K562 (cell line): Measurements from ENCODE around the gene OCEL1. TPM values are rescaled to one million over a fixed set of nuclear protein-coding genes. Genes with fewer than 3 reads are reported as not detected.

Experiments
- DDX20 ChIP-seq: fragments of 450-650 bp; IDR thresholded peaks from 2 replicates; pipeline ENCODE4 v1.6.1; 2016; ENCODE audit warnings: missing genetic modification characterization, low read depth, mild to moderate bottlenecking, missing compliant biosample characterization, moderate library complexity
- HNRNPUL1 ChIP-seq: fragments of 200-400 bp; formaldehyde crosslinking; IDR thresholded peaks from 2 replicates; pipeline ENCODE4 v1.6.1; 2017; ENCODE audit warnings: low read length
- MGA ChIP-seq: fragments of 450-650 bp; IDR thresholded peaks from 2 replicates; pipeline ENCODE4 v1.6.1; 2016; ENCODE audit warnings: mild to moderate bottlenecking, moderate library complexity
- STAG1 ChIP-seq: sonication (generic); formaldehyde crosslinking; IDR thresholded peaks from 2 replicates; pipeline ENCODE4 v1.5.0; 2020; ENCODE audit warnings: missing genetic modification reagents, borderline replicate concordance
- ZNF407 ChIP-seq: fragments of 450-650 bp; IDR thresholded peaks from 2 replicates; pipeline ENCODE4 v1.6.1; 2016; ENCODE audit warnings: low read depth
- polyA plus RNA-seq, 8 experiments: library from polyadenylated mRNA; depleted of rRNA in 4 of 8; stranded (reverse) in 5 of 8; unstranded in 3 of 8; fragments of >200 nt; fragmentation: Nextera tagmentation in 2 of 8; fragmentation: Illumina TruSeq in 1 of 8; extraction: Ambion mirVana in 2 of 8; extraction: Trizol in 1 of 8; gene quantifications; 2 replicates each; pipeline versions ENCODE4 v1.2.1 to v1.2.3, GENCODE V29; 2011 to 2014; ENCODE audit warnings: inconsistent platforms in 1 of 8, missing spikeins in 1 of 8
- total RNA-seq, 7 experiments: library from RNA; depleted of rRNA in 6 of 7; stranded (reverse); fragments of >200 nt in 6 of 7; fragmentation: Illumina TruSeq in 2 of 7; extraction: Trizol in 2 of 7; gene quantifications; 2 replicates each; pipeline versions ENCODE4 v1.2.1 to v1.2.3, GENCODE V29; 2011 to 2021; ENCODE audit warnings: low replicate concordance in 1 of 7
- TF ChIP-seq, protein P1 (sequence below): fragments of 450-650 bp; formaldehyde crosslinking; IDR thresholded peaks from 2 replicates; pipeline ENCODE4 v1.4.0; 2020; ENCODE audit warnings: mild to moderate bottlenecking, moderate library complexity

OCEL1 gene
- total and polyA plus RNA-seq, 9 of the 15 experiments (the other 6 are each of a cell fraction or from before 2014, with no cell fraction given): 8.0 to 38.0 (median 12.4) TPM

DNA sequence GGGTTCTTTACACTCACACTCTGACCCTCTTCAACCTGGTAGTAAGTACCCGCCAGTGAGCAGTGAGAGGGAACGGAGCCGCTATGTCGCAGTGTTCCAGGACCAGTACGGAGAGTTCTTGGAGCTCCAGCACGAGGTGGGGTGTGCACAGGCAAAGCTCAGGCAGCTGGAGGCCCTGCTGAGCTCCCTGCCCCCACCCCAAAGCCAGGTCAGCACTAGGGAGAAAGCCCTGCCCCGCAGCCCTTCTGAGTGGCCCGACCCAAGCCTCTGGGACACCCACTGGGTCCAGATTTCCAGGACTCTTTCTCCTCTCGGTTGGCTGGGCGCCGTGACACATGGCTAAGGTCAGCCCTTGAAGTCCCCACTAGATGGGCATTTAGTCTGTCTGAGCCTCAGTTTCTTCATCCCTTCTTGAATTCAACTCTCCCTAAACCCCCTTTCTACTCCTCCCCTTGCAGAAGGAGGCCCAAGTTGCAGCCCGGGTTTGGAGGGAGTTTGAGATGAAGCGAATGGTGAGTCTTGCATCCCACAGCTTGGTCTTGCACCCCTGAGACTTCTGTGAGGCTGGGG is 1.9 kb downstream of the OCEL1 start (continued):
- TF ChIP-seq MGA (peak; percentile 27; the same call in 1 of the 2 replicates), HNRNPUL1 (no peak), DDX20 (tag) (no peak), ZNF407 (no peak), STAG1 (CRISPR knock-in tag) (no peak)
- TF ChIP-seq, protein P1, sequence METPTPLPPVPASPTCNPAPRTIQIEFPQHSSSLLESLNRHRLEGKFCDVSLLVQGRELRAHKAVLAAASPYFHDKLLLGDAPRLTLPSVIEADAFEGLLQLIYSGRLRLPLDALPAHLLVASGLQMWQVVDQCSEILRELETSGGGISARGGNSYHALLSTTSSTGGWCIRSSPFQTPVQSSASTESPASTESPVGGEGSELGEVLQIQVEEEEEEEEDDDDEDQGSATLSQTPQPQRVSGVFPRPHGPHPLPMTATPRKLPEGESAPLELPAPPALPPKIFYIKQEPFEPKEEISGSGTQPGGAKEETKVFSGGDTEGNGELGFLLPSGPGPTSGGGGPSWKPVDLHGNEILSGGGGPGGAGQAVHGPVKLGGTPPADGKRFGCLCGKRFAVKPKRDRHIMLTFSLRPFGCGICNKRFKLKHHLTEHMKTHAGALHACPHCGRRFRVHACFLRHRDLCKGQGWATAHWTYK: no peak
